ENCODE data around the gene DPYSL4.
A peak's percentile ranks its signal among the peaks of the same experiment; 100 is the strongest.

DPYSL4 gene

DNA sequence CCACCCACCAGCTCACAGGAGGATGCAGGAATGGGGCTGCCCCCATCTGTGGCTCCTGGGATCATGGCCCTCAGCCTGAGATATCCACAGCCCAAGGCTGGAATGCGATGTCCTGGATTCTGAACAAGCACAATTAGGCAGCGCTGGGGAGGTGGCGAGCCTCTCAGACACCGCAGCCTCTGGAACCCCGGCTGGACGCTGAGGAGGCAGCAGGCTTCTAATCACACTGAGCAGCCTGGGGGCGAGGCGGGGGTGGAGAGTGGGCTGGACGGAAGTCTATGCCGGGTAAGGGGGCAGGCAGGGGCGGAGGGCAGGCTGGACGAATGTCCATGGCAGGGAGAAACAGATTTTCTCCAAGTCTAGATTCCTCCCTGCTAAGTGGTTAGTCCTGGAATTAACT lies 56.4 kb downstream of the DPYSL4 start:
- DNase-seq (ENCODE audit: low spot score), result no peak

- no peak for DNase-seq (ENCODE audit: low spot score)
These were observed 56.9 kb downstream of the DPYSL4 start for GRCh38 chr10:132243626-132244025.

DNA sequence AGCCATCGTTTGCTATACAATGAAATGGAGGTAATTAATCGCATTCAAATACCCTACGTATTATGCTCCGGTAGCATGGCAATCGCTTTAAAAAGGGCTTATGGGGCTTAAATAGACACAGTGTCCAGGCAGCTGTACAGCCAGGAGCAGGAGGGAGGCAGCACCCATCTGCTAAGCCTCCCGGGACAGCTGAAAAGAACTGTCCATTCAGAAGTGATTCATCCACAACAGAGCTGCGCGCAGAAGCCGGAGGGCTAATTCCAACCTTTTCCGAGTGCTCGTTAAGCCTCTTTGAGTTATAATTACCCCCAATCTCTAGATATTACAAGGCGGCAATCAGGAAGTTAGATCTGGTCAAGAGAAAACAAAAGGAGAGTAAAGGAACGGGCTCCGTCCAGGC lies 58.3 kb downstream of the DPYSL4 start:
- DNase-seq (ENCODE audit: low spot score), result peak; percentile 51

GRCh38 chr10:132246296-132246695 lies 59.5 kb downstream of the DPYSL4 start:
- DNase-seq (ENCODE audit: low spot score), result no peak

DNA sequence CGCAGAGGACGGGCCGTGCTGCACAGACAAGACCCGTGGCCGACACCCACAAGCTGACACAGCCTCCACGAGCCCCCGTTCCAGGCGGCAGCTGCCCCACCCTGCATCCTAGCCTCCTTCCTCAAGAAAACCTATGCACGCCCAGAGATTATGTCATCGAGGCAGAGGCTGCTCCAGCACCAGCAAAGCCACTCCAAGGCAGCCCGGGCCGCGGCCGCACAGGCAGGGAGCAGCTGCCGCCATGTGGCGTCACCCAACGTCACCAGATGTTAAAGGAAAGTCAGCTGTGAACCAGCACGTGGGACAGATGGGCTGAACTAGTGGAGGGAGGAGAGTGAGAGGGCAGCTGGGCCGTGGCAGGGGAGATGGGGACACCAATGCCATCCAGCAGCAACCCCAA lies 61.2 kb downstream of the DPYSL4 start:
- DNase-seq (ENCODE audit: low spot score), result no peak

- DNase-seq (ENCODE audit: low spot score), result peak; percentile 86
These were observed 61.9 kb downstream of the DPYSL4 start for GRCh38 chr10:132248455-132249225.

DNA sequence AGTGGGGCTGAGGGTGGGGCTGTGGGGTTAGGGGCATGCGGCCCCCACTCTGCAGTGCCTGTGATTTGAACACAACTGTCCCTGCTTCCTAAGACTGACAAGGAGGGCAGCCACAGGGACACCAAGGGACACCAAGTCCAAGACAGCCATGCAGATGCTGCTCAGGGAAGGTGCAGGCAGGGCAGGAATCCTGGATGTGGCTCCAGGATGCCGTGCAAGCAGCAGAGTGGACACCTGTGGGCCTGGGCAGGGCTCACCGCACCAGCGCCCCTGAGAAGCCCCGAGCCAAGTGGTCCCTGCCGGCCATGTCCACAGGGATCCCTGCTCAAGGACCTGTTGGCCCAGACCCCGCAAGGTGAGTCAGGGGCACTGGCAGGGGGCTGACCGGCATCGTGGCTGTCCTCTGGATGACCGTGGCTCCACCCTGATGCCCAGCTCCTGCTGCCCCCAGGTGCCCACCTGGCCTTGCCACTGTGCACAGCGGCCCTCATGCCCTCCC lies 62.5 kb downstream of the DPYSL4 start:
- DNase-seq (ENCODE audit: low spot score), result no peak

- no peak for DNase-seq (ENCODE audit: low spot score)
These were observed 63.2 kb downstream of the DPYSL4 start for GRCh38 chr10:132249824-132250375.

DNA sequence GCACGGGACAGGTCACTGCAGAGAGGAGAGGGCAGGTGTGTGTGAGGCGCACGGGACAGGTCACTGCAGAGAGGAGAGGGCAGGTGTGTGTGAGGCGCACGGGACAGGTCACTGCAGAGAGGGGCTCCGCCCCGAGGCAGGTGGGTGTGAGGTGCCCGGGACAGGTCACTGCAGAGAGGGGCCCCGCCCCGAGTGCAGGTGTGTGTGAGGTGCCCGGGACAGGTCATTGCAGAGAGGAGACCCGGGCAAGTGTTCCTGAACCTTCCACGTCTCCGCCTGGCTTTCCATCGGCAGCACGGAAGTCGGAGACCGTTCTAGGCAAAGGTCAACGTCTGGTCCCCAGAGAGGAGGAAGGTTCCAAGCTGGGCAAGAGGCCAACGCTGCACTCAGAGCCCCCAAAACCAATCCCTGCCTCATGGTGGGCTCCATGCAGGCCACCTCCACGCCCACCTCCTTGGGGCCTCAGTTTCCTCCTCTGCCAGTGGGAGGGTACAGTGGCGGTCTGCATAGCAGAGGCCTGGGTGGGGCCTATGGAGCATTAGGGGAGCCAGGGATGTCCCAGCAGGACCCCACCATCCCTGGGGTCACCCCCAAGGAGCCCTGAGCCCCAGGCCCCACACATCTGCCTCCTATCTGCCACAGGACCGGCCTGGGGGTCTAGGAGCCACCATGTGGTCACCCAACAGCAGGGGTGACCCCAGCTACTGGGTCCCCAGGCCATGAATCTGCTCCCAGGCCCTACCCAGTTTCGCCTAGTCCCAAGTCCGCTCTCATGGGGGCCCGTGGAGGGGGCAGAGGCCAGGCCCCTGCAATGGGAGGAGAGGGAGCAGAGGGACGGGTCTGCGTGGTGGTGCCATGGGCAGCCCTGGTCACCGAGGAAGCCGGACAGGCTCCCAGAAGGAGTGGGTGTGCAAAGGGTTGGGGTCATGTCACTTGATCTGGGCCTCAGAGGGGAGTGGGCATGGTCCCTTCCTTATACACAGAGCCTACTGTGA lies 64.0 kb downstream of the DPYSL4 start:
- no peak for DNase-seq (ENCODE audit: low spot score)

- no peak for DNase-seq (ENCODE audit: low spot score)
These were observed 65.2 kb downstream of the DPYSL4 start for GRCh38 chr10:132251928-132252327.

DNA sequence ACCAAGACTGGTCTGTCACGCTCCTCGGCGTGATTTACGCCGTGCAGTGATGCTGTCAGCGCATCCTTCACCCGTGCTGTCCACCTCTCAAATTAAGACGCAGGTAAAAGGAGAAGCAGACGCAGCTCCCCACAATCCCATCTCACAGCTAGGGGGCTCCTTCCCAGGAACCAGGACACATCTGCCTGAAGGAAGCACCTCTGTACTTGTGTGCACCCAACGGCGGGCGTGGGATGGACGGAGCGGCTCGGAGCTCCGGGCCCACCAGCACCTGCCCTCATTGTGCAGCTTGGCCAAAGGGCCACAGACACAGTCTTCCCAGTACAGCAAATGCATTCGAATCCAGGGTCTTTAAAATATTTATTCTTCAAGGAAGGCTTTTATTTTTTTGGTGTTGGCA lies 65.7 kb downstream of the DPYSL4 start:
- DNase-seq (ENCODE audit: low spot score), result no peak

DNA sequence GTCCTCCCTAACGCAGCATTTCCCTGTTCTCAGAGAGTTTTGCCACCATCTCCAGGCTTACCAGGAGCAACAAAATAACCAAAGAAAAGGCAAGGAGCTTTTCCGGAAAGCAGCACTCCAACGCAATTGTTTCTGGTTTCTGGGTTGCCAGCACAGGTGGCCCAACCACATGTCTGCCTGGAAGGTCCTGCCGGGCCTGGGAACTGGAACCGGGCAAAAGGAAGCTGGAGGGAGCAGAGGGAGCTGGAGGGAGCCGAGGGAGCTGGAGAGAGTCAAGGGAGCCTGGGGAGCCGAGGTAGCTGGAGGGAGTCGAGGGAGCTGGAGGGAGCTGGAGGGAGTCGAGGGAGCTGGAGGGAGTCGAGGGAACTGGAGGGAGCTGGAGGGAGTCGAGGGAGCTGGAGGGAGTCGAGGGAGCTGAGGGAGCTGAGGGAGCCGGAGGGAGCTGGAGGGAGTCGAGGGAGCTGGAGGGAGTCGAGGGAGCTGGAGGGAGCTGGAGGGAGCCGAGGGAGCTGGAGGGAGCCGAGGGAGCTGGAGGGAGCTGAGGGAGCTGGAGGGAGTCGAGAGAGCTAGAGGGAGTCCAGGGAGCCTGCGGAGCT lies 66.4 kb downstream of the DPYSL4 start:
- no peak for DNase-seq (ENCODE audit: low spot score)

DNA sequence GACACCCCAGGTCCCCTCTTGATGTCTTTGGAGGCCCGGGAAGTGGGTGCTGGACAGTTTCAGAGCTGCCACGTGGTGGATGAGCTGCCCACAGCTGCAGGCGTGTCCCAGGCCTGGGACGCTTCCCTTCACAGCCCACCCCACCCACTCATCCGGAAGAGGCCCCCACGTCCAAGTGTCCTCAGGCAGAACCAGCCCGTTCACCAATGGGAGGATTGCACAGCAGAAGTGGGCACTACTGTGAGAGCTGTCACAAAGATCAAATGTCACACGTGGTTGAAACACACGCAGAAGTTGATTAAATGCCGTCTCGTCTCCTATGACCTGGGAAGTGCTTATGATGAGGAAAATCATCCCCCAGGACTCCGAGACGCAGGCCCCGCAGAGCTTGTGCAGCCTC lies 68.1 kb downstream of the DPYSL4 start:
- no peak for DNase-seq (ENCODE audit: low spot score)
